IPS-18a (cell line): ENCODE measurements around the gene MPZL1.

Source experiments
- H3K27ac ChIP-seq: one replicate; pipeline ENCODE4 v1.5.1; 2013; ENCODE audit warnings: low read length
- H3K27me3 ChIP-seq: one replicate; pipeline ENCODE4 v1.6.1; 2013; ENCODE audit warnings: mild to moderate bottlenecking, low read length; ENCODE audit not compliant: control insufficient read depth, insufficient read depth
- H3K36me3 ChIP-seq: one replicate; pipeline ENCODE4 v1.6.1; 2013; ENCODE audit warnings: low read depth, low read length; ENCODE audit not compliant: control insufficient read depth
- H3K4me1 ChIP-seq: one replicate; pipeline ENCODE4 v1.6.1; 2013; ENCODE audit warnings: low read depth, low read length; ENCODE audit not compliant: control insufficient read depth
- H3K4me3 ChIP-seq: one replicate; pipeline ENCODE4 v1.5.1; 2013; ENCODE audit warnings: low read length
- H3K9ac ChIP-seq: one replicate; pipeline ENCODE4 v1.6.1; 2013; ENCODE audit warnings: mild to moderate bottlenecking, low read length, moderate library complexity
- H3K9me3 ChIP-seq: one replicate; pipeline ENCODE4 v1.6.1; 2013; ENCODE audit warnings: low read depth, low read length; ENCODE audit not compliant: control insufficient read depth

MPZL1 gene

DNA sequence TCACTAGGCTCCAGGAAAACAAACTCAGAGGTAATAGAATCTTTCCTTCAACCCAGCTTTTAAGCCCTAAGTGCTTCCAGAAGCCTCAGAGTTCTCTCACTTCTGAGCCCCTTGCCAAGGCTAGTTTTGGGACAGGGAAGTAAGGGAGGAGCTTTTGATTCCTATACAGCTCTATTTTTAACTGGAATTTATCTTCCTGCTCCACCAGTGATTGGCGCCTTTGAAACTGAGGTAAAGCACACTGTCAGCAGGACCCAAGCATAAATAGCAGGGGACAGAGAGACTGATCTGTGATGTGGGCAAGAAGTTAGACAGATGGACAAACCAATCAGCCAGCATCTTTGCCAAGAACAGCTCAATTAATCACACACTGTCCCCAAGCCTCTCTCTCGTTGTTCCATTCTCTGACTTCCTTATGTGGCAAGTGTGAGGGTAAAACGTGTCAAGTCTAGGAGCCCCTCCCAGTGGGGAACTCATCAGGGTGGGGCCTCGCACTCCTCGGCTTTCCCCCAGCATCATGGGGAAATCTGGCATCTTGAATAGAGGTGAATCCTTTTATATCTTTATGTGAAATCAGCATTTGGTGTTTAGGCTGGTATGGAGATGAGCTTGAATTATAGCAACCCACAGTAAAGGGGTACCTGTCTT lies 40.2 kb upstream of the MPZL1 start:
- peaks cover 23% of the 10 kb centered on the region for H3K4me1 ChIP-seq
- no peaks in the 10 kb centered on the region for H3K27me3 ChIP-seq
- no peak overlapping the region for H3K4me3 ChIP-seq
- no peak overlapping the region for H3K27ac ChIP-seq
- no peaks in the 10 kb centered on the region for H3K9me3 ChIP-seq
- H3K9ac ChIP-seq: no peak overlapping the region
- no peaks in the 10 kb centered on the region for H3K36me3 ChIP-seq

DNA sequence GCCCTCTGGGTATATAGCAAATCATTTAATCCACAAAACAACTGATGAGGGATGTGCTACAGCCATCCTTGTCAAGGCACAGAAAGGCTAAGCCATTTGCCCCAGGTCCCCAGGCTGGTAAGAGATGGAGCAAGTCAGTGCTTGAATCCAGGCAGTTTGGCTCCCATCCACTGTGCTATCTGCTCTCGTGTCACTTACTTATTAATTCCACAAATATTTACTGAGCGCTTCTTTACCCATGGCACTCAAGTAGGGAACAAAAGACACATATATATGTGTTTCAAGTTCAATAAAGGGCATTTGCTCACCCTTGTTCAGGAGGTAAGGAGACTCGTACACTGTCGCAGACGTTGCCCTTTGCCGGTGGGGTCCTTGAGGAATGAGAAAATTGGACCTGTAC lies 38.6 kb upstream of the MPZL1 start:
- no peaks in the 10 kb centered on the region for H3K27me3 ChIP-seq
- H3K27ac ChIP-seq: no peak overlapping the region
- H3K4me1 ChIP-seq: peaks cover 30% of the 10 kb centered on the region
- H3K4me3 ChIP-seq: no peak overlapping the region
- H3K36me3 ChIP-seq: no peaks in the 10 kb centered on the region
- no peaks in the 10 kb centered on the region for H3K9me3 ChIP-seq
- H3K9ac ChIP-seq: no peak overlapping the region

DNA sequence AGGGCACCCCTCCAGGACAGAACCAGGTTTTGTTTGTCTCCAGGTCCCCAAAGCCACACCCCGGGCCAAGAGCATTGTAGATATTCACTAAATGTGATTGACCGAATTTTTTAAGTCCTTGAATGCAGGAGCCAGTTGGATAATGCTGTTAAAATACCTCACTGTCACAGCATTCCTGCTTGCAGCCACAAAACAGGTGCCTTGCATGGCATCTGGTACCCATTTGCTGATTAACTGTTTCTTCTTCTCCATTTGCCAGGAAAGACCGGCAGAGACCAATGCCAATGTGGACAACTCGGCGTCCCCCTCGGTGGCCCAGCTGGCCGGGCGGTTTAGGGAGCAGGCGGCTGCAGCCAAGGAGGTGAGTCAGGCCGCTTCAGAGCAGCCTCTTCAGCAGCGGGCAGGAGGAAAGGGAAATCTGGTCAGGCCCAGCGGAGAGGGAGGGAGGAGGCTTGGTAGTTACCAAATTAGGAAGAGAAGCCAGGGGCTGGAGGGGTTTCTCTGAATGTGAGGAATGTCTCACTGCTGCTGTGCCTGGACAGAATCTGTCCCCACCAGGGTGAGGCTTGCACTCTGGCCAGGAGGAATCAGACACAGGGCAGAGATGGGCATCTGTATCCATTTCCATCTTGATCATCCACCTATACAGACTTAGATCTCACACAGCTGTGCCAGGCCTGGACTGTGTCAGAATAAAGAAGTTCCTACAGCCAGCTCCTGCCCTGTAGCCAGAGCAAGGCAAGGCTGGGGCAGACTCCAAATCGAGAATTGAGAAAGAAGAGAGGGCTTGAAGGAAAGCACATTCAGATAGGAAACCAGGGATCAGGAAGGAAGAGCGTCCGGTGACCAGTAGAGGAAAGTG lies 37.9 kb upstream of the MPZL1 start:
- Histone ChIP-seq H3K27ac (no peak overlapping the region), H3K27me3 (no peaks in the 10 kb centered on the region), H3K4me3 (no peak overlapping the region), H3K9ac (no peak overlapping the region), H3K9me3 (no peaks in the 10 kb centered on the region), H3K36me3 (no peaks in the 10 kb centered on the region), H3K4me1 (peaks cover 30% of the 10 kb centered on the region)

DNA sequence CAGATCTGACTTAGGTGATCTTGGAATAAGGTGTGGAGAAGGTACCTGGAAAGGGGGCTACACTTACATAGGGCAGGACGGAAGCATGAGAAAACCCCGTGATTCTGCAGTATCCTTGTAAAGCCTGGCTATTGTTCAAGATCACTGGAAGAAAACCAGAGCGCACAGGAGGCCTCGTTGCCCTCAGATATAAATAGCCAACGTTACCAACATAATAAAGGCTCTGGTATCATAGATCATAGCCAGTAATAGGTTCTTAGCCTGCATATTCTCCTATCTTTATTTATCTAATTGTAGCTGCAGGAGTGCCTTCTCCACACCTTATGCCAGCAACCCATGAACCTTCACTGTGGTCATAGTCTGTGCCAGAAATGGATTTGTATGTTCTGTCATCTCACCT lies 35.9 kb upstream of the MPZL1 start:
- Histone ChIP-seq H3K9ac (no peak overlapping the region), H3K27me3 (no peaks in the 10 kb centered on the region), H3K27ac (no peak overlapping the region), H3K4me3 (no peak overlapping the region), H3K36me3 (no peaks in the 10 kb centered on the region), H3K9me3 (no peaks in the 10 kb centered on the region), H3K4me1 (peaks cover 30% of the 10 kb centered on the region)

DNA sequence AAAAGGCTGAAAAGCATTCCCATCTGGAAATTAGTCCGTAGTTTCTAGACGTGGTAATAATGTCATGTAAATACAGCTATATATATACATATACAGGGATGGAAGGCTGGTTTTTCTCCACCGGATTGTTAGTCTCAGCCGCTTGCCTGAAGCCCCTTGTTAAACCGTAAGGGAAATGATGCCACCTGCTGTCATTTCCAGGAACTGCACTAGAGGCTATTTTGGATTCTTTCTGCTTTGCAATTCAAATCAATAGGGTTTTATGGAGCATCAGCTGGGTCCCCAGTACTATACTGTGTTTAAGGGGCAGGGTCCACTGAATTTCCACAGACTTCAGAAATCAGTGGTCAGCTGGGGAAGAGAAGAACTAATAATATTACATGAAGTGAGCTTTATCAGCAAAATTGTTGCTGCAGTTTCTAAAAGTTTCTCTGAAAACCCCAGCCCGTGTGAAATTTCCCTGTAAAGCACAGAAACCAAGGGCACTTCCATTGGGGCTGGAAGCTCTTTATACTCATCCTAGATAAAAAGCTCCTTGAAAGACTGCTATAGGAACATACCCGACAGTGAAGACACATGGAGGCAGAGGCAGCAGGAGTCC lies 33.8 kb upstream of the MPZL1 start:
- no peaks in the 10 kb centered on the region for H3K27me3 ChIP-seq
- no peaks in the 10 kb centered on the region for H3K9me3 ChIP-seq
- no peak overlapping the region for H3K27ac ChIP-seq
- no peaks in the 10 kb centered on the region for H3K36me3 ChIP-seq
- peaks cover 29% of the 10 kb centered on the region for H3K4me1 ChIP-seq
- no peak overlapping the region for H3K9ac ChIP-seq
- H3K4me3 ChIP-seq: no peak overlapping the region

GRCh38 chr1:167689567-167689920 lies 32.2 kb upstream of the MPZL1 start:
- Histone ChIP-seq H3K27me3 (no peaks in the 10 kb centered on the region), H3K9ac (no peak overlapping the region), H3K36me3 (no peaks in the 10 kb centered on the region), H3K9me3 (no peaks in the 10 kb centered on the region), H3K27ac (no peak overlapping the region), H3K4me3 (no peak overlapping the region), H3K4me1 (peaks cover 18% of the 10 kb centered on the region)

DNA sequence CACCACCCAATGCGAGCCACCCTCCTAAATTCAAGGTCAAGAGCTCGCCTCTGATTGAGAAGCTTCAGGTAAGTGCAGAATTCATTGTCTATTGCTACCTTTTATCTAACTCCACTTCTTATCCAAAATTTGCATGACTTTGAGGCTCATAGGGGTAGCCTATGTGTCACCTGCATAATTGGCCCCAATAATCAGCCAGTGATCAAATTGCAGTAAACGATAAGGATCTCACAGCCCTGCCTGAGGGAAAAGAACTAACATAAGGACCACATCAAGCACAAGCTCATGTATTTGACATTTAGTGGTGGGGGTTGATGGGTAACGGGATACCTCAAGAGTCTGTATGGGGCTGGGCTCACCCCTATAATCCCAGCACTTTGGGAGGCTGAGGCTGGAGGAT lies 31.7 kb upstream of the MPZL1 start:
- Histone ChIP-seq H3K9ac (no peak overlapping the region), H3K4me1 (peaks cover 18% of the 10 kb centered on the region), H3K27ac (no peak overlapping the region), H3K36me3 (no peaks in the 10 kb centered on the region), H3K27me3 (no peaks in the 10 kb centered on the region), H3K9me3 (no peaks in the 10 kb centered on the region), H3K4me3 (no peak overlapping the region)

- Histone ChIP-seq H3K9ac (no peak overlapping the region), H3K4me1 (no peaks in the 10 kb centered on the region), H3K27ac (no peak overlapping the region), H3K36me3 (no peaks in the 10 kb centered on the region), H3K9me3 (no peaks in the 10 kb centered on the region), H3K27me3 (no peaks in the 10 kb centered on the region), H3K4me3 (no peak overlapping the region)
Observed at GRCh38 chr1:167693425-167694045, 28.2 kb upstream of the MPZL1 start.

- Histone ChIP-seq H3K36me3 (no peaks in the 10 kb centered on the region), H3K27ac (no peak overlapping the region), H3K9me3 (no peaks in the 10 kb centered on the region), H3K27me3 (no peaks in the 10 kb centered on the region), H3K4me1 (no peaks in the 10 kb centered on the region), H3K9ac (no peak overlapping the region), H3K4me3 (no peak overlapping the region)
Observed at GRCh38 chr1:167694691-167695090, 27.1 kb upstream of the MPZL1 start.

- Histone ChIP-seq H3K4me1 (no peaks in the 10 kb centered on the region), H3K9ac (no peak overlapping the region), H3K9me3 (no peaks in the 10 kb centered on the region), H3K36me3 (no peaks in the 10 kb centered on the region), H3K27ac (no peak overlapping the region), H3K4me3 (no peak overlapping the region), H3K27me3 (no peaks in the 10 kb centered on the region)
Observed at GRCh38 chr1:167695147-167695546, 26.6 kb upstream of the MPZL1 start.

DNA sequence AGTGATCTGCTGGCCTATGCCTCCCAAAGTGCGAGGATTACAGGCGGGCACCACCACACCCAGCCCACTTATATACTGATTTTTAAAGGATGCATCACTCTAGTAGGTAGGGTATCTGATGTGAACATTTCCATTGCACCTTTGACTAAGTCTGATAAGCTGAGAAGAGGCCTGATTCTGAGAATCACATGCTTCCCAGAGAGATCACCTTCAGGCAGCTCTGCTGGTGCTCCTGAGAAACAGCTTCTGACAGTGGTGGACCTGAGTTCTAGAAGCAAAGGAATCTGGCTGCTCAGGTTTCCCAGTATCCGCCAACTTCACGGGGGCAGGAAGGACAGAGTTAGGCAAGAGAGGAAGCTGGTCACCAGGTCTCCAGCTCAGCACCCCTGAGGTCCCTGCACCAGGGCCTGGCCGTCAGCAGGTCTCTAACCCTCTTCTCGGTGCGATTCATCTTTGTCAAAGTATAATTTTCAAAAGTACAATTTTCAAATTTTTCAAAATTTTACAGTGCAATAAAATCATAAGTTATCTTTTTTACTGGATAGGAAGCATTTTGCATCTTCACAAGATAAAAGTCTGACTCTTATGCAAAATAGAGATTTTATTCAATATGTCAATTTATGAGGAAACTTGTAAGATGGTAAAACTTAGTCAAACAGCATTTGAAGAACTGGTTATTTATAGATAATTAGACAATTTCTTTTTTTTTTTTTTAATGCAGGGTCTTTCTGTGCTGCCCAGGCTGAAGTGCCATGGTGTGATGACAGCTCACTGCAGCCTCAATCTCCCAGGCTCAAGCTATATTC lies 25.8 kb upstream of the MPZL1 start:
- no peak overlapping the region for H3K9ac ChIP-seq
- H3K36me3 ChIP-seq: no peaks in the 10 kb centered on the region
- H3K4me3 ChIP-seq: no peak overlapping the region
- no peaks in the 10 kb centered on the region for H3K27me3 ChIP-seq
- no peaks in the 10 kb centered on the region for H3K4me1 ChIP-seq
- no peaks in the 10 kb centered on the region for H3K9me3 ChIP-seq
- no peak overlapping the region for H3K27ac ChIP-seq
